Activated T-helper 17 cell treated with anti-CD3 and anti-CD28 coated beads, Interleukin-2, amount 50 U/mL, for 72 hours (primary cell): Measurements from ENCODE around the gene MT3. TPM values are rescaled to one million over a fixed set of nuclear protein-coding genes. Genes with fewer than 3 reads are reported as not detected.

Experiments
- ATAC-seq: fragments of 150-1000 bp; cut with Tn5 transposase; replicated peaks from 2 replicates; pipeline ENCODE4 v1.10.0; 2021; ENCODE audit warnings: mild to moderate bottlenecking, moderate library complexity
- H3K27ac Mint-ChIP-seq: one replicate; pipeline ENCODE4 v1.8.0; 2022; ENCODE audit warnings: mixed read lengths
- H3K27me3 Mint-ChIP-seq: one replicate; pipeline ENCODE4 v1.8.0; 2022; ENCODE audit warnings: mixed read lengths
- H3K36me3 Mint-ChIP-seq: one replicate; pipeline ENCODE4 v1.8.0; 2022; ENCODE audit warnings: low read depth, mild to moderate bottlenecking, mixed read lengths
- H3K4me1 Mint-ChIP-seq: one replicate; pipeline ENCODE4 v1.8.0; 2022; ENCODE audit warnings: mixed read lengths
- H3K4me3 Mint-ChIP-seq: one replicate; pipeline ENCODE4 v1.8.0; 2022; ENCODE audit warnings: mild to moderate bottlenecking, mixed read lengths
- H3K9me3 Mint-ChIP-seq: one replicate; pipeline ENCODE4 v1.8.0; 2022; ENCODE audit warnings: mixed read lengths
- total RNA-seq, 2 donors: library from RNA; stranded (reverse); gene quantifications; one replicate each; pipeline ENCODE4 v1.2.3, GENCODE V29; 2022

MT3 gene
- total RNA-seq, 2 donors from 2014 or later = 3.0 to 73.8 TPM

DNA sequence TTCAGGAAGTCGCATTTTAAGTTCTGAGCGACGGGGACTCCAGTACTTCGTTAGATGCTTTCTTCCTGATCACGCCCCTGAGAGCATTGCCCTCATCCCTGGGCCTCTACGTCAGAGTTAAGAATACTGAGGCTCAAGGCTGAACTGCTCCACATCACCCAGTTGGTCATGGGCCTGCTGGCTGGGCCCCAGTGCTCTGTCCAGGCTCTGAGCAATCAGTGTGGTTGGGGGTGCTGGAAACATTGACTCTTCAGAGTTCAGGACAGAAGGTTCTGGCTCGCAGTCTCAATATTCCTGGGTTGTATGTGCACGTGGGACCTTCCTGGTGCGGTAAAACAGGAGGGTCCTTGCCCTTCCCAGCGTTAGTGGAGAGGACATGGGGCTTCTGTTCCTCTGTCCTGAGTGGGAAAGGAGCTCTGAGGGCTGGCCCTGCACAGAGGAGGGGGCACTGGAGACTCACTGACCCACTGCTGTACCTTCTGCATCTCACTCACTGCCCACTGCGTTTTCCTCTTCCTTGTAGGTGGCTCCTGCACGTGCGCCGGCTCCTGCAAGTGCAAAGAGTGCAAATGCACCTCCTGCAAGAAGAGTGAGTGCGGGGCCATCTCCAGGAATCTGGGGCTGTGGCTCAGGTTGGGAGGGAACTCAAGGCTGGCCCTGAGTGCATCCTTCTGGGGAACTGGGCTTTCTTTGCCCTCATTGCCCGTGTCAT, 36.8 kb downstream of the MT3 start:
- no peaks in the 10 kb centered on the region for H3K9me3 Mint-ChIP-seq
- peaks cover 11% of the 10 kb centered on the region for H3K4me1 Mint-ChIP-seq
- H3K36me3 Mint-ChIP-seq = no peaks in the 10 kb centered on the region
- peaks cover 6% of the 10 kb centered on the region for H3K27me3 Mint-ChIP-seq
- no peak overlapping the region for H3K27ac Mint-ChIP-seq
- peak; percentile 49 for ATAC-seq
- peak overlapping the region; percentile 85 for H3K4me3 Mint-ChIP-seq

- H3K27me3 Mint-ChIP-seq = peaks cover 12% of the 10 kb centered on the region
- H3K9me3 Mint-ChIP-seq = no peaks in the 10 kb centered on the region
- peak overlapping the region; percentile 85 for H3K4me3 Mint-ChIP-seq
- no peak for ATAC-seq
- no peak overlapping the region for H3K27ac Mint-ChIP-seq
- H3K36me3 Mint-ChIP-seq = no peaks in the 10 kb centered on the region
- H3K4me1 Mint-ChIP-seq = peaks cover 12% of the 10 kb centered on the region
These were observed 37.4 kb downstream of the MT3 start for GRCh38 chr16:56626685-56627084.

DNA sequence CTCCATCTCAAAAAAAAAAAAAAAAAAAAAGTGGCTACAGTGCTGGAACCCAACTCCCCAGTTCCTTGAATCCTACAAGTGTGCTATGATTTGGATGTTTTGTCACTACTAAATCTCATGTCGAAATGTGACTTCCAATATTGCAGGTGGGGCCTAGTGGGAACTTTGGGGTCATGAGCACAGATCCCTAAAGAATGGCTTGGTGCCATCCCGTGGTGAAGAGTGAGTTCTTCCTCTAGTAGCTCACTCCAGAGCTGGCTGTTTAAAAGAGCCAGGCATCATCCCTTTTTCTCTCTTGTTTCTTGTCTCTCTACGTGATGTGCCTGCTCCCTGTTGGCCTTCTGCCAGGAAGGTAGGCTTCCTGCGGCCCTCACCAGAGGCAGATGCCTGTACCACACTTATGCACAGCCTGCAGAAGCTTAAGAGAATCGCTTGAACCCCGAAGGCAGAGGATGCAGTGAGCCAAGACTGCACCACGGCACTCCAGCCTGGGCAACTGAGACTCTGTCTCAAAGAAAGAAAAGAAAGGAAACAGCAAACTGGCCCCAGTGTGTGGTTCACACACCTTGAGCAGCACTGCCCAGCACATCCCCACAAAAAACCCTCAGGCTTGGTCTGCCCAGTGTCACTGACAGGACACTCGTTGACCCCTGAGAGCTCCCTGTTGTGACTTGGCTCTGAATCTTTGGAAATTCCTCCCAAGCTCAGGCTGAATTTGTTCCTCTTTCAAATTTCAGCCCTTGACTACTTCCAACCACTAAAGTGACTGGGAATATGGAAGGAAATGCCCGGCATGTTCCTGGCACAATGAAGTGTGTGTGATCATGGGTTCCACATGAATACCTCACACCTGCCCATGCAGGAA, 39.4 kb downstream of the MT3 start:
- Mint-ChIP-seq H3K4me1 (peaks cover 15% of the 10 kb centered on the region), H3K27me3 (peaks cover 26% of the 10 kb centered on the region), H3K36me3 (no peaks in the 10 kb centered on the region), H3K27ac (no peak overlapping the region), H3K9me3 (no peaks in the 10 kb centered on the region), H3K4me3 (no peak overlapping the region)
- ATAC-seq = no peak

- Mint-ChIP-seq H3K4me3 (no peak overlapping the region), H3K27me3 (peaks cover 32% of the 10 kb centered on the region), H3K27ac (no peak overlapping the region), H3K36me3 (no peaks in the 10 kb centered on the region), H3K4me1 (peaks cover 15% of the 10 kb centered on the region), H3K9me3 (no peaks in the 10 kb centered on the region)
- no peak for ATAC-seq
These were observed 40.2 kb downstream of the MT3 start for GRCh38 chr16:56629531-56629930.

DNA sequence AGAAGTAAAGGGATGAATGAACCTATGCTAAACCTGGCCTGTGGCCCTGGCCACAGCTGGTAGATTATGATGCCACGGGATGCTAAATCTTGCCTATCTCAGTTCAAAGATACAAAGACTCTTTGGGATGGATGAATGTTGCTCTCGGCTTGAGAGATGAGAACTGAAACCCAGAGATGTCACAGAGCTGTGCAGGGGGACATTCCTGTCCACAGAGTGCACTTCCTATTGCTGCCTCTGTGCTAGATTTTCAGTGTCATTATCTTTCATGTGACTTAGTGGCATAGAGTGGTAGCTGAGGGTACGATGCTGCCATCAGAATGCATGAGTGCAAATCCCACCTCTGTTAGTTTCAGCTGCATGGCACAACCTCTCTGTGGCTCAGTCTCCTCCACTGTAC, 40.8 kb downstream of the MT3 start:
- H3K27ac Mint-ChIP-seq = no peak overlapping the region
- no peak overlapping the region for H3K4me3 Mint-ChIP-seq
- H3K27me3 Mint-ChIP-seq = peaks cover 38% of the 10 kb centered on the region
- H3K9me3 Mint-ChIP-seq = no peaks in the 10 kb centered on the region
- no peaks in the 10 kb centered on the region for H3K36me3 Mint-ChIP-seq
- H3K4me1 Mint-ChIP-seq = peaks cover 16% of the 10 kb centered on the region
- peak; percentile 48 for ATAC-seq

GRCh38 chr16:56631197-56631596, 41.9 kb downstream of the MT3 start:
- H3K4me3 Mint-ChIP-seq = no peak overlapping the region
- H3K27ac Mint-ChIP-seq = no peak overlapping the region
- H3K27me3 Mint-ChIP-seq = peaks cover 42% of the 10 kb centered on the region
- no peaks in the 10 kb centered on the region for H3K9me3 Mint-ChIP-seq
- ATAC-seq = no peak
- peaks cover 9% of the 10 kb centered on the region for H3K4me1 Mint-ChIP-seq
- H3K36me3 Mint-ChIP-seq = no peaks in the 10 kb centered on the region

- Mint-ChIP-seq H3K4me3 (peak overlapping the region; percentile 64), H3K36me3 (no peaks in the 10 kb centered on the region), H3K27ac (no peak overlapping the region), H3K9me3 (no peaks in the 10 kb centered on the region), H3K27me3 (peaks cover 48% of the 10 kb centered on the region), H3K4me1 (peaks cover 9% of the 10 kb centered on the region)
- no peak for ATAC-seq
These were observed 42.5 kb downstream of the MT3 start for GRCh38 chr16:56631832-56632155.

DNA sequence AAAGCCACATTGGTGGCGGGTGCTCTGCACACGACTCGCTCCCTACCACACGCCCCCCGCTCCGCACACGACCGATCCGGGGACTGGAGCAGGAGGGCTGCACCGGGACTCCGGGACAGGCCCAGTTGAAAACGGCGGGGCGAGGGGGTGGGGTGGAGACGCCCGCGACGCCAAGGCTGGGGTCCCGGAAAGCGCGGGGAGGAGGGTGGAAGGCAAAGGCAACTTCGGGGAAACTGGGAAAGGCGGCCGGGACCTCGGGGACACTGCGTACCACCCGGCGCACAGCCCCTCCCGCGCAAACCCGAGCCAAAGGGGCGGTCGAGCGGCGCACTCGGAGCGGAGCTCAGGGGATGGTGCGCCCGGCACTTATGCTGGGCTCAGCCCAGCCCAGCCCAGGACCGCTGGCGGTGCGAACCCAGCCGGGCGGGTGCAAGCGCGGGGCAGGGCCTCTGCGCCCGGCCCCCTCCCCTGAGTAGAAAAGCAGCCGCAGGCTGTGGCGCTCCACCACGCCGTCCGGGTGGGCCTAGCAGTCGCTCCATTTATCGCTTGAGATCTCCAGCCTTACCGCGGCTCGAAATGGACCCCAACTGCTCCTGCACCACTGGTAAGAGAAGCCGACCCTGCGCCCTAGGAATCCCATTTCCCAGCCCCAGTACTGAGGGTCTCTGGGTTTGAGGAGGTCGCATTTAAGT, 43.0 kb downstream of the MT3 start, which contains the start of gene MT1M:
MT1M (plus strand) TSS at position 504 of the 692 bp plus-strand sequence; CDS start at position 577, 73 bp downstream.
- no peaks in the 10 kb centered on the region for H3K9me3 Mint-ChIP-seq
- H3K36me3 Mint-ChIP-seq = no peaks in the 10 kb centered on the region
- peaks cover 9% of the 10 kb centered on the region for H3K4me1 Mint-ChIP-seq
- peaks cover 53% of the 10 kb centered on the region for H3K27me3 Mint-ChIP-seq
- peak within 1 kb of the TSS; percentile 64 for H3K4me3 Mint-ChIP-seq
- H3K27ac Mint-ChIP-seq = no peak within 1 kb of the TSS
- no peak for ATAC-seq

GRCh38 chr16:56632848-56633365, 43.6 kb downstream of the MT3 start:
- peak overlapping the region; percentile 43 for H3K4me3 Mint-ChIP-seq
- peaks cover 59% of the 10 kb centered on the region for H3K27me3 Mint-ChIP-seq
- H3K27ac Mint-ChIP-seq = no peak overlapping the region
- no peak for ATAC-seq
- peaks cover 9% of the 10 kb centered on the region for H3K4me1 Mint-ChIP-seq
- H3K9me3 Mint-ChIP-seq = no peaks in the 10 kb centered on the region
- H3K36me3 Mint-ChIP-seq = no peaks in the 10 kb centered on the region

GRCh38 chr16:56633535-56633934, 44.2 kb downstream of the MT3 start:
- no peak overlapping the region for H3K27ac Mint-ChIP-seq
- peaks cover 9% of the 10 kb centered on the region for H3K4me1 Mint-ChIP-seq
- no peak for ATAC-seq
- H3K9me3 Mint-ChIP-seq = no peaks in the 10 kb centered on the region
- H3K36me3 Mint-ChIP-seq = no peaks in the 10 kb centered on the region
- peaks cover 62% of the 10 kb centered on the region for H3K27me3 Mint-ChIP-seq
- no peak overlapping the region for H3K4me3 Mint-ChIP-seq

GRCh38 chr16:56634715-56635440, 45.5 kb downstream of the MT3 start:
- H3K27me3 Mint-ChIP-seq = peaks cover 70% of the 10 kb centered on the region
- no peak for ATAC-seq
- no peaks in the 10 kb centered on the region for H3K36me3 Mint-ChIP-seq
- H3K27ac Mint-ChIP-seq = no peak overlapping the region
- peaks cover 9% of the 10 kb centered on the region for H3K4me1 Mint-ChIP-seq
- H3K9me3 Mint-ChIP-seq = no peaks in the 10 kb centered on the region
- H3K4me3 Mint-ChIP-seq = peak overlapping the region; percentile 76

- no peak for ATAC-seq
- H3K36me3 Mint-ChIP-seq = no peaks in the 10 kb centered on the region
- H3K9me3 Mint-ChIP-seq = no peaks in the 10 kb centered on the region
- no peak overlapping the region for H3K27ac Mint-ChIP-seq
- peaks cover 9% of the 10 kb centered on the region for H3K4me1 Mint-ChIP-seq
- peaks cover 72% of the 10 kb centered on the region for H3K27me3 Mint-ChIP-seq
- peak overlapping the region; percentile 76 for H3K4me3 Mint-ChIP-seq
These were observed 46.2 kb downstream of the MT3 start for GRCh38 chr16:56635441-56635967.

DNA sequence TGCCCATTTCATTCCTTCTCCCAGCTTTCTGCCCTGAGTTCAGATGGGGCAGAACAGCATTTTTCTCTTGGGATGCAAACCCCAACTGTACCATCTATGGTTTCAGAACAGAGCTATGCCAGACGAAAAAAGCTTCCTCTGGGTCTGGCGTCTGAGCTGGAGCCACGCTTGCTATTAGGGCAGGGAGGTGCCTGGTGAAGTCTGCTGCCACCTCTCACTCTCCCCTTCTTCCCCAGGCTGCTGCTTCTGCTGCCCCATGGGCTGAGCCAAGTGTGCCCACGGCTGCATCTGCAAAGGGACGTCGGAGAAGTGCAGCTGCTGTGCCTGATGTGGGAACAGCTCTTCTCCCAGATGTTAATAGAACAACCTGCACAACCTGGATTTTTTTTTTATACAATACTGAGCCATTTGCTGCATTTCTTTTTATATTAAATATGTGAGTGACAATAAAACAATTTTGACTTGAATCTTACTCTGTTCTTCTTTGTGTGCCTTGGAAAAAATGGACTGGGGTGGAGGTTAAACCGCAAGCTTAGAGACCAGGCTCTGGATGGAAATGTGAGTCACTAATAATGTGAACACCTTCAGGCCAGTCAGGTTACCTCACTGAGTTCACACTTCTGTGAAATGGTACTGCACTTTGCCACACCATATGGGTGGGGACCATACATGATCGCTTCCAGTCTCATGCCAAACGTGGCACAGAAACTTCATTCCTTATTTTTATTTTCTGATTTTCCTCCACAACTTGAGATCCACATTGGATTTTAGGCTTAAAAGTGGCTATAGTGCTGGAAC, 47.5 kb downstream of the MT3 start:
- peaks cover 7% of the 10 kb centered on the region for H3K4me1 Mint-ChIP-seq
- H3K4me3 Mint-ChIP-seq = peak overlapping the region; percentile 49
- H3K27me3 Mint-ChIP-seq = peaks cover 65% of the 10 kb centered on the region
- no peaks in the 10 kb centered on the region for H3K9me3 Mint-ChIP-seq
- no peak overlapping the region for H3K27ac Mint-ChIP-seq
- no peaks in the 10 kb centered on the region for H3K36me3 Mint-ChIP-seq
- no peak for ATAC-seq
